ENCODE measurements around the gene NLRP1.

DNA sequence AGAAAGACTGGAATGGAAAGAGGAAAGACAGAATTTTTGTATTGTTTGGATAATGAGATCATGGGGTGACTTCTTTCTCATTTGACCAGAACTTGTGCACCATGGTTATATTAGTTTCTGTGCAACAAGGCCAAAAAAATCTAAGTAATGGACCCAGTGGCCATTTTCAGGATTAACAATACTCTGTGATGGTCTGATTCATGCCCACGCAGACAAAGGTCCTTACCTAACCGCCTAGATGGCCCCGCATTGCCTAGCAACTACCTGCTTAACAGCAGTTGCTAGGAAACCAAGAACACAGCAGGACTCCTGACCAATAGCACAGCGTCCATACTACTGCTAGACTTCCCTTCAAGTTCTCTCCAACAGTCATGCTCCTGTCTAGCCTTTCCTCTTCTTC is 75.5 kb downstream of the NLRP1 start:
- TF ChIP-seq, protein P1, sequence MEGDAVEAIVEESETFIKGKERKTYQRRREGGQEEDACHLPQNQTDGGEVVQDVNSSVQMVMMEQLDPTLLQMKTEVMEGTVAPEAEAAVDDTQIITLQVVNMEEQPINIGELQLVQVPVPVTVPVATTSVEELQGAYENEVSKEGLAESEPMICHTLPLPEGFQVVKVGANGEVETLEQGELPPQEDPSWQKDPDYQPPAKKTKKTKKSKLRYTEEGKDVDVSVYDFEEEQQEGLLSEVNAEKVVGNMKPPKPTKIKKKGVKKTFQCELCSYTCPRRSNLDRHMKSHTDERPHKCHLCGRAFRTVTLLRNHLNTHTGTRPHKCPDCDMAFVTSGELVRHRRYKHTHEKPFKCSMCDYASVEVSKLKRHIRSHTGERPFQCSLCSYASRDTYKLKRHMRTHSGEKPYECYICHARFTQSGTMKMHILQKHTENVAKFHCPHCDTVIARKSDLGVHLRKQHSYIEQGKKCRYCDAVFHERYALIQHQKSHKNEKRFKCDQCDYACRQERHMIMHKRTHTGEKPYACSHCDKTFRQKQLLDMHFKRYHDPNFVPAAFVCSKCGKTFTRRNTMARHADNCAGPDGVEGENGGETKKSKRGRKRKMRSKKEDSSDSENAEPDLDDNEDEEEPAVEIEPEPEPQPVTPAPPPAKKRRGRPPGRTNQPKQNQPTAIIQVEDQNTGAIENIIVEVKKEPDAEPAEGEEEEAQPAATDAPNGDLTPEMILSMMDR (IDR thresholded peaks at IDR 0.05): no peak
- no peak for TF ChIP-seq POLR2AphosphoS5 (IDR thresholded peaks at IDR 0.05)
